Spleen (tissue), 7 donors: ENCODE results near the gene FTO.

Experiments used
- CTCF ChIP-seq, 11 experiments: fragments of 200-600 bp in 7 of 11; fragments of 450-650 bp in 4 of 11; sonication (generic) in 4 of 11; IDR thresholded peaks in 8 of 11; conservative IDR thresholded peaks in 3 of 11; 1 replicate in 7 of 11; 2 replicates in 4 of 11; pipeline versions ENCODE4 v1.4.0 to v1.8.0; 2016 to 2021; ENCODE audit warnings: antibody characterized with exemption in 11 of 11, inconsistent platforms in 4 of 11, mild to moderate bottlenecking in 1 of 11
- POLR2A ChIP-seq, 3 donors: fragments of 450-650 bp; IDR thresholded peaks; one replicate each; pipeline ENCODE4 v1.5.1; 2017; ENCODE audit warnings: antibody characterized with exemption in 3 of 3, mild to moderate bottlenecking in 1 of 3
- POLR2AphosphoS5 ChIP-seq, 3 donors: sonication (generic); formaldehyde crosslinking; IDR thresholded peaks; one replicate each; pipeline ENCODE4 v1.5.1; 2017; ENCODE audit warnings: antibody characterized with exemption in 3 of 3
- donor health status: DM: no; HTN: no; CAD: no; lungs with moderate emphysema.
- donor health status: DM: no; HTN: no; CAD: no.
- donor health status: DM: no; HTN: no; CAD: no.

- TF ChIP-seq POLR2A (IDR thresholded peaks at IDR 0.05) (no peak), POLR2AphosphoS5 (IDR thresholded peaks at IDR 0.05) (no peak), CTCF (IDR thresholded peaks at IDR 0.05 in 8 of 11, conservative IDR thresholded peaks at IDR 0.05 in 3 of 11) (no peak)
These were observed 419.8 kb downstream of the FTO start for GRCh38 chr16:54123766-54124165.
